HFFc6 (cell line): ENCODE measurements around the gene ATP5IF1. TPM values are rescaled to one million over a fixed set of nuclear protein-coding genes. Genes with fewer than 3 reads are reported as not detected.

Source experiments
- DNase-seq: peaks from one replicate; pipeline ENCODE4 v3.0.0-alpha.2; 2018
- H3K27ac Mint-ChIP-seq: 2 replicates; pipeline ENCODE4 v1.8.0; 2020; ENCODE audit warnings: mild to moderate bottlenecking, mixed read lengths
- H3K27me3 Mint-ChIP-seq: 2 replicates; pipeline ENCODE4 v1.8.0; 2021; ENCODE audit warnings: mild to moderate bottlenecking, moderate library complexity, mixed read lengths; ENCODE audit not compliant: insufficient read depth
- H3K36me3 Mint-ChIP-seq: 2 replicates; pipeline ENCODE4 v1.8.0; 2021; ENCODE audit warnings: low read depth, mixed read lengths
- H3K4me1 Mint-ChIP-seq: 2 replicates; pipeline ENCODE4 v1.8.0; 2020; ENCODE audit warnings: low read depth, mixed read lengths
- H3K4me3 Mint-ChIP-seq: 2 replicates; pipeline ENCODE4 v1.8.0; 2020; ENCODE audit warnings: mild to moderate bottlenecking, moderate library complexity, mixed read lengths
- H3K9me3 Mint-ChIP-seq: 2 replicates; pipeline ENCODE4 v1.8.0; 2020; ENCODE audit warnings: mild to moderate bottlenecking, mixed read lengths
- total RNA-seq, 6 experiments: library from RNA; stranded (reverse); fragmentation: NEBNext Ultra II Directional; extraction: Animal tissue kit (Norgen Biotek cat#: 25700); gene quantifications; 2 replicates in 1 of 6; 3 replicates in 5 of 6; pipeline ENCODE4 v1.2.3, GENCODE V29; 2021
- TF ChIP-seq, protein P1 (sequence below): fragments of 200-600 bp; sonication (generic); IDR thresholded peaks from 2 replicates; pipeline ENCODE4 v1.5.0; 2021; ENCODE audit warnings: antibody characterized with exemption, mild to moderate bottlenecking

ATP5IF1 gene
- total RNA-seq, 6 experiments from 2014 or later, result 153 to 231 (median 216) TPM

- Mint-ChIP-seq H3K27me3 (peaks cover 4% of the 10 kb centered on the region), H3K36me3 (peaks cover 6% of the 10 kb centered on the region; the same call in 1 of the 2 replicates), H3K27ac (no peak overlapping the region), H3K4me1 (peaks cover 12% of the 10 kb centered on the region), H3K9me3 (no peaks in the 10 kb centered on the region), H3K4me3 (no peak overlapping the region)
- DNase-seq, result no peak
- TF ChIP-seq, protein P1, sequence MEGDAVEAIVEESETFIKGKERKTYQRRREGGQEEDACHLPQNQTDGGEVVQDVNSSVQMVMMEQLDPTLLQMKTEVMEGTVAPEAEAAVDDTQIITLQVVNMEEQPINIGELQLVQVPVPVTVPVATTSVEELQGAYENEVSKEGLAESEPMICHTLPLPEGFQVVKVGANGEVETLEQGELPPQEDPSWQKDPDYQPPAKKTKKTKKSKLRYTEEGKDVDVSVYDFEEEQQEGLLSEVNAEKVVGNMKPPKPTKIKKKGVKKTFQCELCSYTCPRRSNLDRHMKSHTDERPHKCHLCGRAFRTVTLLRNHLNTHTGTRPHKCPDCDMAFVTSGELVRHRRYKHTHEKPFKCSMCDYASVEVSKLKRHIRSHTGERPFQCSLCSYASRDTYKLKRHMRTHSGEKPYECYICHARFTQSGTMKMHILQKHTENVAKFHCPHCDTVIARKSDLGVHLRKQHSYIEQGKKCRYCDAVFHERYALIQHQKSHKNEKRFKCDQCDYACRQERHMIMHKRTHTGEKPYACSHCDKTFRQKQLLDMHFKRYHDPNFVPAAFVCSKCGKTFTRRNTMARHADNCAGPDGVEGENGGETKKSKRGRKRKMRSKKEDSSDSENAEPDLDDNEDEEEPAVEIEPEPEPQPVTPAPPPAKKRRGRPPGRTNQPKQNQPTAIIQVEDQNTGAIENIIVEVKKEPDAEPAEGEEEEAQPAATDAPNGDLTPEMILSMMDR, result no peak
Observed at GRCh38 chr1:28194326-28195035, 41.4 kb upstream of the ATP5IF1 start.

DNA sequence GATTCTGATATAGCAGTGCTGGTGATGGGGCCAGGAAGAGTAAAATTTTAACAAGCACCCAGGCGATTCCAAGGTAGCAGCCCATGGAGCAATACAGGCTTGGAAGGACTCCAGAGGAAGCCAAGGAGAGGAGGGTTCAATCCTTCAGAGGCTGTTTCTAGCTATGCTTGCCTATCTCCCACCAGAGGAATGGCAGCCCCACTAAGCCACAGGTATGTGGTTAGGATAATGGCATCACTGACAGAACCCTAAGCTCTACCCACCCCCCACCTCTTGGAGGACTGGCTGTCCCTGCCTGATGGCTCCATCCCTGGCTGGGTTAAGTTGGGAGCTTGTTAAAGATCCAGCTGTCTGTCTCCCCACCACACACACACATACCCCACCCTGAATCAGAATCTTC is 40.1 kb upstream of the ATP5IF1 start:
- Mint-ChIP-seq H3K4me3 (no peak overlapping the region), H3K27ac (no peak overlapping the region), H3K4me1 (peaks cover 4% of the 10 kb centered on the region), H3K9me3 (no peaks in the 10 kb centered on the region), H3K36me3 (peaks cover 8% of the 10 kb centered on the region), H3K27me3 (peaks cover 4% of the 10 kb centered on the region)
- TF ChIP-seq, protein P1, result no peak
- no peak for DNase-seq

GRCh38 chr1:28196330-28196729 is 39.6 kb upstream of the ATP5IF1 start:
- no peak overlapping the region for H3K27ac Mint-ChIP-seq
- H3K27me3 Mint-ChIP-seq, result peaks cover 3% of the 10 kb centered on the region
- no peaks in the 10 kb centered on the region for H3K9me3 Mint-ChIP-seq
- DNase-seq, result no peak
- H3K36me3 Mint-ChIP-seq, result peaks cover 13% of the 10 kb centered on the region
- TF ChIP-seq, protein P1, result no peak
- no peak overlapping the region for H3K4me3 Mint-ChIP-seq
- no peaks in the 10 kb centered on the region for H3K4me1 Mint-ChIP-seq

GRCh38 chr1:28197682-28198415 is 38.1 kb upstream of the ATP5IF1 start:
- Mint-ChIP-seq H3K27ac (peak overlapping the region; percentile 22), H3K9me3 (no peaks in the 10 kb centered on the region), H3K36me3 (peaks cover 14% of the 10 kb centered on the region), H3K4me1 (no peaks in the 10 kb centered on the region), H3K27me3 (peaks cover 2% of the 10 kb centered on the region), H3K4me3 (no peak overlapping the region)
- DNase-seq, result no peak
- TF ChIP-seq, protein P1, result no peak

- Mint-ChIP-seq H3K4me1 (no peaks in the 10 kb centered on the region), H3K36me3 (peaks cover 20% of the 10 kb centered on the region), H3K27ac (no peak overlapping the region), H3K27me3 (peaks cover 2% of the 10 kb centered on the region), H3K4me3 (no peak overlapping the region), H3K9me3 (no peaks in the 10 kb centered on the region)
- TF ChIP-seq, protein P1, result no peak
- no peak for DNase-seq
Observed at GRCh38 chr1:28199328-28200233, 36.3 kb upstream of the ATP5IF1 start.
